Measurements from ENCODE around the gene B3GNT2. TPM values are rescaled to one million over a fixed set of nuclear protein-coding genes. Genes with fewer than 3 reads are reported as not detected.
"Not testable (repeated sequence)": the region's sequence is repeated elsewhere in the genome, so short reads cannot be mapped to it uniquely, and the experiment has no call there.

Gene B3GNT2
- total and polyA plus RNA-seq, 12 donors: 10.4 to 33.5 (median 17.0) TPM

- Histone ChIP-seq H3K36me3 (no peaks in the 10 kb centered on the region), H3K27ac (peak overlapping the region; percentile 91 to 97 (median 95)), H3K4me3 (peak overlapping the region; percentile 62 to 99 (median 92)), H3K9me3 (no peaks in the 10 kb centered on the region), H3K4me1 (peaks cover 2 to 64% (median 55%) of the 10 kb centered on the region in 9 donors), H3K27me3 (no peaks in the 10 kb centered on the region)
- 0 to 1% methylated on average over 48 of the region's 48 CpGs for WGBS, 2 donors
- ATAC-seq: peak; percentile 17 to 74 (median 56)
- peak in 2 of 9 donors; percentile 20 to 35 for TF ChIP-seq CTCF (IDR thresholded peaks at IDR 0.05)
- intact Hi-C loops (cut with DNase I): loop anchor here in 9 of 10 donors (2.0 to 10.0 kb wide), 14 partner anchors 88 to 662 kb away; partner anchors contain the start of gene XPO1 (in 1 of the 9)
- peak; percentile 60 to 63 for DNase-seq
These were observed 1.4 kb downstream of the B3GNT2 start for GRCh38 chr2:62197011-62197924.

GRCh38 chr2:62197925-62198633 is 2.2 kb downstream of the B3GNT2 start:
- Histone ChIP-seq H3K27me3 (no peaks in the 10 kb centered on the region), H3K36me3 (no peaks in the 10 kb centered on the region), H3K27ac (peak overlapping the region in 9 of 10 donors; percentile 94 to 97 (median 95)), H3K4me3 (peak overlapping the region; percentile 62 to 99 (median 92)), H3K4me1 (peaks cover 4 to 67% (median 63%) of the 10 kb centered on the region in 9 donors), H3K9me3 (no peaks in the 10 kb centered on the region)
- ATAC-seq: no peak
- TF ChIP-seq CTCF (IDR thresholded peaks at IDR 0.05): no peak
- intact Hi-C loops (cut with DNase I): loop anchor here in 9 of 10 donors (2.0 to 10.0 kb wide), 14 partner anchors 87 to 663 kb away; partner anchors contain the start of gene XPO1 (in 1 of the 9)
- WGBS, 2 donors: 21 to 31% methylated on average over 5 of the region's 5 CpGs
- no peak for DNase-seq

GRCh38 chr2:62198854-62199253 is 2.9 kb downstream of the B3GNT2 start:
- Histone ChIP-seq H3K4me1 (peaks cover 4 to 75% (median 71%) of the 10 kb centered on the region in 9 donors), H3K27ac (peak overlapping the region in 3 of 10 donors; percentile 94 to 96 (median 95)), H3K4me3 (peak overlapping the region in 3 of 10 donors; percentile 90 to 98 (median 93))
- not testable (repeated sequence) for H3K27me3 ChIP-seq, H3K36me3 ChIP-seq, ATAC-seq, H3K9me3 ChIP-seq, DNase-seq
- 90 to 95% methylated on average over 8 of the region's 8 CpGs for WGBS, 2 donors
- intact Hi-C loops (cut with DNase I): loop anchor here in 9 of 10 donors (5.0 to 10.0 kb wide), 13 partner anchors 86 to 664 kb away; partner anchors contain the start of gene XPO1 (in 1 of the 9)

- intact Hi-C loops (cut with DNase I): loop anchor here in 9 of 10 donors (5.0 to 10.0 kb wide), 16 partner anchors 85 to 665 kb away; partner anchors contain the start of gene XPO1 (in 1 of the 9)
These were observed 3.6 kb downstream of the B3GNT2 start for GRCh38 chr2:62199392-62200125.

More at GRCh38 chr2:62199392-62200125, 3.6 kb downstream of the B3GNT2 start:
- DNase-seq (no peak), ATAC-seq (no peak)
- Histone ChIP-seq H3K9me3 (no peaks in the 10 kb centered on the region), H3K27ac (peak overlapping the region in 2 of 10 donors; percentile 16 to 96), H3K27me3 (no peaks in the 10 kb centered on the region), H3K36me3 (no peaks in the 10 kb centered on the region), H3K4me3 (peak overlapping the region in 1 of 10 donors; percentile 93), H3K4me1 (peaks cover 4 to 80% (median 73%) of the 10 kb centered on the region in 9 donors)
- TF ChIP-seq CTCF (IDR thresholded peaks at IDR 0.05): no peak
- 60 to 76% methylated on average over 1 of the region's 1 CpG for WGBS, 2 donors

All from heart right ventricle (tissue), 16 donors.